HepG2 (cell line): ENCODE results near the gene KAZN. TPM values are rescaled to one million over a fixed set of nuclear protein-coding genes. Genes with fewer than 3 reads are reported as not detected.
A peak's percentile ranks its signal among the peaks of the same experiment; 100 is the strongest.

Source experiments
- ATAC-seq: fragments of 200-7000 bp; cut with Tn5 transposase; 3 replicates; pipeline ENCODE4 v1.9.1; 2020; ENCODE audit warnings: mild to moderate bottlenecking, moderate library complexity
- BruUV-seq: library from RNA; stranded (reverse); fragments of 400-500 nt; replicated peaks from 2 replicates; lab custom pipeline; 2021; lab: Mats Ljungman, UMichigan
- CTCF ChIA-PET: fragments of 300-600 bp; formaldehyde crosslinking; extraction: SDS; loops from one replicate; lab custom pipeline; 2021; ENCODE audit warnings: low total read pairs, inconsistent platforms, low intra/inter-chr PET ratio; lab: Yijun Ruan, JAX
- POLR2A ChIA-PET: fragments of 350-600 bp; sonication (Branson Sonifier 250); formaldehyde crosslinking; loops from one replicate; lab custom pipeline; 2020; ENCODE audit warnings: antibody characterized with exemption, inconsistent platforms; lab: Yijun Ruan, JAX
- DNase-seq: peaks from one replicate; pipeline ENCODE4 v3.0.0-alpha.2; 2015; ENCODE audit warnings: low spot score
- FAIRE-seq: peaks from 3 replicates; lab custom pipeline; 2011; peaks lifted over from hg19 to GRCh38; lab: Jason Lieb, UNC
- H2AFZ ChIP-seq: one replicate; pipeline ENCODE4 v1.6.1; 2011; ENCODE audit warnings: low read length, inconsistent platforms
- H3K27ac ChIP-seq: fragments of 300-600 bp; 3 replicates; pipeline ENCODE4 v1.8.0; 2011; ENCODE audit warnings: mixed run types, mild to moderate bottlenecking, mixed read lengths, low read length, inconsistent platforms; ENCODE audit not compliant: insufficient read depth; ENCODE audit errors: extremely low read length
- H3K27me3 ChIP-seq, 2 experiments: fragments of 200-600 bp in 1 of 2; 2 replicates in 1 of 2; 3 replicates in 1 of 2; pipeline versions ENCODE4 v1.6.0 to v1.8.0; 2011; ENCODE audit warnings: low read length in 2 of 2, mild to moderate bottlenecking in 2 of 2, moderate library complexity in 2 of 2, inconsistent platforms in 1 of 2; ENCODE audit not compliant: insufficient read depth in 2 of 2, control insufficient read depth in 1 of 2
- H3K36me3 ChIP-seq, 2 experiments: fragments of 200-600 bp in 1 of 2; replicated peaks in 1 of 2; 2 replicates in 1 of 2; 3 replicates in 1 of 2; pipeline versions ENCODE4 v1.5.1 to v1.8.0; 2011; ENCODE audit warnings: low read length in 2 of 2, inconsistent platforms in 1 of 2; ENCODE audit not compliant: insufficient read depth in 2 of 2, control insufficient read depth in 1 of 2
- H3K4me1 ChIP-seq: 2 replicates; pipeline ENCODE4 v1.5.1; 2012; ENCODE audit warnings: low read length, inconsistent platforms; ENCODE audit not compliant: insufficient read depth
- H3K4me2 ChIP-seq: 2 replicates; pipeline ENCODE4 v1.6.0; 2011; ENCODE audit warnings: low read depth, low read length, inconsistent platforms
- H3K4me3 ChIP-seq, 3 experiments: fragments of 200-600 bp in 1 of 3; sonication (generic), shearing (Covaris generic) in 1 of 3; replicated peaks in 1 of 3; 2 replicates each; pipeline ENCODE4 v1.5.1; 2011 to 2016; ENCODE audit warnings: low read length in 3 of 3, inconsistent platforms in 2 of 3, low read depth in 2 of 3, mild to moderate bottlenecking in 2 of 3, control low read depth in 1 of 3, mixed read lengths in 1 of 3; ENCODE audit not compliant: insufficient read depth in 1 of 3
- H3K79me2 ChIP-seq: one replicate; pipeline ENCODE4 v1.6.1; 2011; ENCODE audit warnings: low read length, inconsistent platforms; ENCODE audit not compliant: insufficient read depth
- H3K9ac ChIP-seq: 2 replicates; pipeline ENCODE4 v1.6.0; 2011; ENCODE audit warnings: mild to moderate bottlenecking, low read depth, low read length, inconsistent platforms; ENCODE audit not compliant: insufficient read depth
- H3K9me3 ChIP-seq: 2 replicates; pipeline ENCODE4 v1.5.1; 2012; ENCODE audit warnings: mild to moderate bottlenecking, low read length
- H4K20me1 ChIP-seq: 2 replicates; pipeline ENCODE4 v1.6.0; 2011; ENCODE audit warnings: inconsistent platforms, mild to moderate bottlenecking, low read length, moderate library complexity; ENCODE audit not compliant: insufficient read depth
- AGO2 ChIP-seq: fragments of 200-400 bp; formaldehyde crosslinking; optimal IDR thresholded peaks from 2 replicates; pipeline ENCODE3; 2017; ENCODE audit warnings: mild to moderate bottlenecking, low read depth, low read length, moderate library complexity
- GTF3A ChIP-seq: sonication (generic); formaldehyde crosslinking; conservative IDR thresholded peaks from 2 replicates; pipeline ENCODE4 v1.4.0; 2020; ENCODE audit warnings: mild to moderate bottlenecking, missing genetic modification reagents
- NR3C1 ChIP-seq: sonication (generic); formaldehyde crosslinking; IDR thresholded peaks from 2 replicates; pipeline ENCODE4 v1.4.0; 2020; ENCODE audit warnings: missing genetic modification reagents
- WGBS: methylation state at CpG from one replicate; pipeline ENCODE4 v1.1.6; 2017; ENCODE audit warnings: low lambda C conversion rate; 5-methylcytosine and 5-hydroxymethylcytosine counted together
- in situ Hi-C: cut with HindIII; loops from 2 replicates; pipeline ENCODE4 v1.10.0; 2017; ENCODE audit warnings: low pct_unique_long_range_greater_than_20kb; ENCODE audit not compliant: extremely low pct_ligation_motif_present
- intact Hi-C: fragments of 100-400 bp; cut with micrococcal nuclease; formaldehyde crosslinking; loops from one replicate; pipeline ENCODE4 v1.10.0; 2022; ENCODE audit not compliant: unreplicated experiment
- polyA plus RNA-seq, 8 experiments: library from polyadenylated mRNA; depleted of rRNA in 3 of 8; stranded (reverse) in 7 of 8; unstranded in 1 of 8; fragments of >200 nt; fragmentation: Illumina TruSeq in 4 of 8; extraction: Trizol in 4 of 8; gene quantifications; 2 replicates each; pipeline versions ENCODE4 v1.2.1 to v1.2.3, GENCODE V29; 2011 to 2016; ENCODE audit warnings: low read depth in 4 of 8, missing spikeins in 1 of 8, mixed read lengths in 1 of 8; ENCODE audit not compliant: insufficient read depth in 1 of 8
- total RNA-seq, 5 experiments: library from RNA; depleted of rRNA; stranded (reverse); fragments of >200 nt; fragmentation: Illumina TruSeq; extraction: Trizol; gene quantifications; 2 replicates each; pipeline ENCODE4 v1.2.3, GENCODE V29; 2016; ENCODE audit warnings: low read depth in 1 of 5

KAZN gene
- total and polyA plus RNA-seq, 2 of the 13 experiments (the other 11 are each of a cell fraction or from before 2014, with no cell fraction given) = 10.4 to 13.5 TPM

DNA sequence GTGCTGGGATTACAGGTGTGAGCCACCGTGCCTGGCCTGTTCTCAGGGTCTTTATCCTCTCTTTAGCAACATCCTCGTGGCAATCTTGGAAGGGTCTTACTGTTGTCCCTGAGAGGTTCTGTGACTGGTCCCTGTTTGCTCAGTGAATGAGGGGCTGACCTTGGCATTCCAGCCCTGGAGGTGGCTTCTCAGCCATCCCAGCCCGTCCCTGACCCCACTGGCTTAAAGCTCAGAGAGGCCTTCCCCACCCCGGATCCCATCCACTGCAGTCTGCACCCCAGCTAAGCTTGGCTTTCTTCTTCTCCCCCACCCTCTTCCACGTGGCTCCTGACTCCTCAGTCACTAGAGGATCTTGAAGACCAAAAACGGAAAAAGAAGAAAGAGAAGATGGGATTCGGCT lies 466.8 kb downstream of the KAZN start:
- Histone ChIP-seq H3K4me2 (no peak overlapping the region), H4K20me1 (no peaks in the 10 kb centered on the region), H3K27me3 (no peaks in the 10 kb centered on the region), H3K4me3 (no peak overlapping the region), H3K36me3 (peaks cover 26 to 61% of the 10 kb centered on the region in 2 experiments; a peak in 4 of 5 replicates), H3K79me2 (no peaks in the 10 kb centered on the region), H3K27ac (no peak overlapping the region), H3K9me3 (0 out of 2 replicates have a peak, but pooled peaks cover 3% of the 10 kb centered on the region), H3K9ac (no peak overlapping the region), H3K4me1 (no peaks in the 10 kb centered on the region), H2AFZ (no peak overlapping the region)
- intact Hi-C loops = no loop called here
- POLR2A ChIA-PET = no interaction called here
- CTCF ChIA-PET = no interaction called here
- ATAC-seq (no peak), DNase-seq (no peak), FAIRE-seq (no peak)
- in situ Hi-C loops = no loop called here
- 84% methylated on average over 6 of the region's 7 CpGs for WGBS
- no peak for TF ChIP-seq GTF3A (CRISPR knock-in tag)
- BruUV-seq = no TSS peak

DNA sequence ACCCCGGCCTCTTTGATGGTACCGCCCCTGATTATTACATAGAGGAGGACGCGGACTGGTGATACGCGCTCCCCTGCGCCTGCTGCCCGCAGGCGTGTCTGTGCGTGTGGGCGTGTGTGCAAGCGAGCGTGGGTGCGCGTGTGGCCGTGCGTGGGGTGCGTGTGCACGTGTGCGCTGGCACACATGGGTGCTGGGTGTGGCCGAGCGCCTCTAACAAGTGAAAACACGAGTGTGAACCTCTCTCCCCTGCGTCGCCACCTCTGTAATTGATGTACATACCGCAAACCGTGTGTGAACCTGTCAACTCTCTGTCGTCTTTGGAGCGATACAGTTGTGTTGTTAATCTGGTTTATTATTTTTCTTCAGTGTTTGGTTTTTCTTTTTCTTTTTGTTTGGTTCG lies 467.3 kb downstream of the KAZN start:
- BruUV-seq = no TSS peak

More for the DNA sequence above, 467.3 kb downstream of the KAZN start:
- Histone ChIP-seq H3K79me2 (no peaks in the 10 kb centered on the region), H3K4me3 (no peak overlapping the region), H2AFZ (no peak overlapping the region), H3K4me2 (no peak overlapping the region), H3K27me3 (no peaks in the 10 kb centered on the region), H3K36me3 (peaks cover 22 to 57% of the 10 kb centered on the region in 2 experiments; a peak in 4 of 5 replicates), H3K9me3 (0 out of 2 replicates have a peak, but pooled peaks cover 3% of the 10 kb centered on the region), H3K27ac (no peak overlapping the region), H3K4me1 (no peaks in the 10 kb centered on the region), H4K20me1 (no peaks in the 10 kb centered on the region), H3K9ac (no peak overlapping the region)
- 97% methylated on average over 30 of the region's 30 CpGs for WGBS
- DNase-seq (no peak), FAIRE-seq (no peak), ATAC-seq (no peak)
- in situ Hi-C loops (no loop called here), intact Hi-C loops (no loop called here)
- ChIA-PET CTCF (no interaction called here), POLR2A (no interaction called here)
- TF ChIP-seq AGO2 (peak; percentile 54), NR3C1 (no peak)
